Stimulated activated CD4-positive, alpha-beta T cell treated with anti-CD3 and anti-CD28 coated beads, Interleukin-4, amount 100 ng/mL, for 1 hour (primary cell): ENCODE measurements around the gene RAB11FIP3.

Source experiments
- DNase-seq: peaks from one replicate; pipeline ENCODE4 v3.0.0-alpha.2; 2020

RAB11FIP3 gene

DNA sequence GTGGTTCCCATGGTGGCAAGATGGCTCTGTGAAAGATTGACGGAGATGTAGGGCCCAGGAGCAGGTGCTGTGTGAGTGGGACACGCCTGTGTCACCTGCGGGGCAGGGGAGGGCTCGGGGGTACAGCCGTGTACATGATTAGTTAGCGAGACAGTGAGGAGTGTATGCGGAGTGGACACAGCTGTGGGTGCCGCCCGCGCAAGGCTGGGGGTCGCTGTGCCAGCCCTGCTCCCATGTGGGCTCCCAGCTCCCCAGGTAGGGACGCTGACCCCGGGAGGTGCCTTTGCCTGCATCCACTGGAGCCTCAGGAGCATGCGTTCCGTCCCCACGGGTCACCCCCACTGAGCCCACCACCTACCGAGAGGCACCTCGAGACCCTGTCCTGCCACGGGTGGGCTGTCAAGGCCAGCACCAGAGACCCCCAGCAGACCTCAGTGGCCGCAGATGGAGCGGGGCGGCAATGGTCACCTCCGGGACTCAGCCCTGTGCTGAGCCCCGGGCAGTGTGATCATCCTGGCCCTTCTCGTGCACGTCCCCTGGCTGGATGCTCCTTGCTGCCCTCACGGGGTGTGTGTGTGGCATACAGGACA is 109.5 kb downstream of the RAB11FIP3 start:
- DNase-seq, result no peak

DNA sequence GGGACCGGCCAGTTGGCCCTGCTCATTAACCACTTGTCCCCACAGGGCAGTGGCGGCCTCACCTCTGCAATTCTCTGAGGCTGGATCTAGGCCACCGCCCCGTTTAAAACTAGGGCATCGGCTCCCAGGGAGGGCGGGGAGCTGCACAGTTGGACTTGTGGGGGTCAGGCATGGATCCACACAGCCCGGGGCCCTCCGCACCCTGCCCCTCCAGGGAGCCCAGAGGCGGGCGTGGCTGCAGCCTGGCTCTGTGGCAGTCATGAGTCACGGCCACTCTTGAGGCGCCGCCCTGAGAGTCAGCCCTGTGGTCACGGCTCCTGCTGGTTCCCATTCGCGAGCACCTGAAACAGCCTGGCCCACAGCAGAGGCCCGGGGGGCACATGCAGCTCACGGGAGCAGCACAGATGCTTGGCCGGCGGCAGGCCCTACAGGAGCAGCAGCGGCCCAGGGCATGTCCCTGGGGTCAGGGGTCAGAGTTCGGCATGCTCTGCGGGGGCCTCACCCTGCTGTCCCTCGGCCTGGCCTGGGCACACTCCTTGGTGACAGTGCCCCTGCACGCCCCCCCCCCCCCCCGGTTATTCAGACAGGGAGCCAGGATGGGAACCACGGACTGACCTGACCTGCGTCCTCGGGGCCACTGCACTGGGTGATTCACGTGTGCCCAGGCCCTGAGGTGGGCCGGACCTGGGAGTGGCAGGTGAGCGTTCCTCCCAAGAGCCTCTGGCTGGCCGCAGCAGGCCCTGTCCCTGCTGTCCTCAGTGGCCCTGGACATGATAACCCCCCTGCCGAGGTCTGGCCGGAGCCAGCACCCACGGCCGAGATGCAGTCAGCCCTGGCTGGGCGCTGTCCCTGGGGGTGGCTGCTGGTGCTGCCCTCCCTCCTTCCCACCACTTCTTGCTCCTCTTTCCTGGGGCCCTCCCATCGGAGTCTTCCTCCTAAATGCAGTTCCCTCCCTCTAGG is 110.3 kb downstream of the RAB11FIP3 start:
- DNase-seq, result no peak

DNA sequence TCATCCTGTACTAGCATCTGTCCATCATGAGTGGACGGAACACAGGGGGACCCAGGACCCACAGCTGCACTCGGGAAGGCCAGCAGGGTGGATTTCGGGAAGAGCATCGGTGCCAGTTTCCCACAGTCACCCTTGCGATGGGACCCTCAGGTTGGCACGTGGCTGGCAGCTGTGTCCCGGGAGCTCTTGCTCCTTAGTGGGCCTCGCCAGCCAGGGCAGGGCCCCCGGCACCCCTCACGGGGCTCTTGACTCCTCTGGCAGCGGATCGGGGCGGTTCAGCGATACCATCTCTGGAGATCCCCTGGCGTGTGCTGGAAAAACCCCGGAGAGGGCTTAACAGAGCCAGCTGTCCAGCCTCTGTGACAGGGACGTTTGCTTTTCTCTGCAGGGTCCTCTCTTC is 111.3 kb downstream of the RAB11FIP3 start:
- DNase-seq, result no peak

GRCh38 chr16:537415-538335 is 112.2 kb downstream of the RAB11FIP3 start:
- DNase-seq, result no peak

GRCh38 chr16:539901-540530 is 114.6 kb downstream of the RAB11FIP3 start:
- no peak for DNase-seq

DNA sequence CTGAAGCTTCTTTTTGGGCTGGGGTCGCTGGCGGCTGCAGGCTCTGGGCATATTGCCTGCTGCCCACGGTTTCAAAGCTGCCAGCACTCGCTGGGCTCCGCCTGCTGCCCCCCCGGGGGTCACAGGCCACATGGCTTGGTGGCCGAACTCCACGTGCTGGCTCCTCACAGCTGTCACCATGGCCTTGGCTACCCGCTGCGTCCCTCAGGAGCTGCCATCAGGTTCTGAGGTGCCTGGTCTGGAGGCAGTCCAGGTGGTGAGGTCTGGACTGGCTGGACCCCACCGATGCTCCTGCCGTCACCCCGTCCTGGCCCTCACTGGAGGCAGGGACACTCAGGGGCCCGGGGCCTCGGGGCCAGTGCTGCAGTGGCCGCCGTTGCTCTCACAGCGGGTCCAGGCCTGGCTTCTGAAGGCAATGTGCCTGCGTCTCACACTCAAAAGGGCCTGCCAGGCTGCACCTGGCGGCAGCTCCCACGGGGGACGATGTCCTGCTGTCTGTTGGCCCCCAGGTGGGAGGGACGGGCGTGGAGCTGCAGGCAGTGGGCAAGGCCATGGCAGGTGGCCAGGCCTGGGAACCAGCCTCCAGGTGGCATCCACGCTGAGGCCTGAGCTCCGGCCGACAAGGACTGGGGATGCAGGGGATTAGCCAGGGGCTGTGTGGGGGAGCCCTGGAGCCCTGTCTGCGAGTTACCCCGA is 115.3 kb downstream of the RAB11FIP3 start:
- DNase-seq, result no peak

GRCh38 chr16:543301-544164 is 118.1 kb downstream of the RAB11FIP3 start:
- no peak for DNase-seq

GRCh38 chr16:544517-544916 is 119.1 kb downstream of the RAB11FIP3 start:
- DNase-seq, result no peak

DNA sequence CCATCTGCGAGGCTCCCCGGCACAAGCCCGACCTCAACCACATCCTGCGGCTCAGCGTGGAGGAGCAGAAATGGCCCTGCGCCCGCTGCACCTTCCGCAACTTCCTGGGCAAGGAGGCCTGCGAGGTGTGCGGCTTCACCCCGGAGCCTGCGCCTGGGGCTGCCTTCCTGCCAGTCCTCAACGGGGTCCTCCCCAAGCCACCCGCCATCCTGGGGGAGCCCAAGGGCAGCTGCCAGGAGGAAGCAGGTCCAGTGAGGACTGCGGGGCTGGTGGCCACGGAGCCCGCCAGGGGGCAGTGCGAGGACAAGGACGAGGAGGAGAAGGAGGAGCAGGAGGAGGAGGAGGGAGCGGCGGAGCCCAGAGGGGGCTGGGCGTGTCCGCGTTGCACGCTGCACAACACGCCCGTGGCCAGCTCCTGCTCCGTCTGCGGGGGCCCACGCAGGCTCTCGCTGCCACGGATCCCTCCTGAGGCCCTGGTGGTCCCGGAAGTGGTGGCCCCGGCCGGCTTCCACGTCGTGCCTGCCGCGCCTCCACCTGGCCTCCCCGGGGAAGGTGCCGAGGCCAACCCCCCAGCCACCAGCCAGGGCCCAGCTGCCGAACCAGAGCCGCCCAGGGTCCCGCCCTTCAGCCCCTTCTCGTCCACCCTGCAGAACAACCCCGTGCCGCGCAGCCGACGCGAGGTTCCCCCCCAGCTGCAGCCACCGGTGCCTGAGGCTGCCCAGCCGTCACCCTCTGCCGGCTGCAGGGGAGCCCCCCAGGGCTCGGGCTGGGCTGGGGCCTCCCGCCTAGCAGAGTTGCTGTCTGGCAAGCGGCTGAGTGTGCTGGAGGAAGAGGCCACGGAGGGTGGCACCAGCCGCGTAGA is 121.7 kb downstream of the RAB11FIP3 start:
- peak; percentile 66 for DNase-seq

DNA sequence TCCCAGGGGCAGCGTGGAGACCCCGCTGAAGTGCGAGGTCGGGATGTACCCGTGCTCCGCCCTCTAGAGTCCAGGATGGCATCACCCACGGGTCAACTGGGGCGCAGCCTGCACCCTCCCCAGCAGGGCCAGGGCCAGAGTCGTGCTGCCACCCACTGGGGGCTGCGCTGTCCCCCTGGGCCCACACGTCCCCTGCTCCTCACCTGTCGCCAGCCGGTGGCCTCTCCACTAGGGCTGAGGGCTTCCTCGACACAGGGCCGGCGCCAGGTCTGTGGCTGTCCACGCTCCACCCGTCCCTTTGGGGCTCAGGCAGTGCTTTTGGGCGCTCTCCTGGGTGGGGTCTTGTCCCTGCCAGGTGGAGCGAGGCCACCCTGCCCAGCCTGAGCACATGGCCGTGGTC is 123.1 kb downstream of the RAB11FIP3 start:
- DNase-seq, result no peak

DNA sequence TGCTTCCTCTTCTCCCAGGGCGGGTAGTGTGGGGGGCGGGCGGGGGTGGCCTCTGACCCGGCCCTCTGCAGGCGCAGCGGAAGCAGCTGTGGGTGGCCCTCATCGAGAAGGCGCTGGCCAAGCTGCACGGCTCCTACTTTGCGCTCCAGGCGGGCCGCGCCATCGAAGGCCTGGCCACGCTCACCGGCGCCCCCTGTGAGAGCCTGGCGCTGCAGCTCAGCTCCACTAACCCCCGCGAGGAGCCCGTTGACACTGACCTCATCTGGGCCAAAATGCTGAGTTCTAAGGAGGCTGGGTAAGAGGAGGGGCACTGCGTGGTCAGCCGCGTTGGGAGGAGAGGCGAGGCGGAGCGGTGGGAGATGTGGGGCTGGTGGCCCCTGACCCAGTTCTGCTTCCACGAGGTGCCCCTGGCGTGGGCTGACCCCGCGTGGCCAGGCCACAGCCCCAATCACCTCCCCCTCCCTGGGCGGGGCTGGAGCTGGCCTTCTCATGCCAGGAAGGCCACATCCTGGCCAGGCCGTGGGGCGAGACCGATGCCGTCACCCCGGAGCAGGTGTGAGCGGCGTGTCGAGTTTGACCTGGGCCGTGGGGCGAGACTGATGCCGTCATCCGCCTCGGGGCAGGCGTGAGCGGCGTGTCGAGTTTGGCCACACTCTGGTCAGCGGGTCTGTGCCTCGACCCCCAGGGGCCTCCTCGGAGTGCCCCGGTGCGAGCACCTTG is 124.3 kb downstream of the RAB11FIP3 start:
- no peak for DNase-seq

DNA sequence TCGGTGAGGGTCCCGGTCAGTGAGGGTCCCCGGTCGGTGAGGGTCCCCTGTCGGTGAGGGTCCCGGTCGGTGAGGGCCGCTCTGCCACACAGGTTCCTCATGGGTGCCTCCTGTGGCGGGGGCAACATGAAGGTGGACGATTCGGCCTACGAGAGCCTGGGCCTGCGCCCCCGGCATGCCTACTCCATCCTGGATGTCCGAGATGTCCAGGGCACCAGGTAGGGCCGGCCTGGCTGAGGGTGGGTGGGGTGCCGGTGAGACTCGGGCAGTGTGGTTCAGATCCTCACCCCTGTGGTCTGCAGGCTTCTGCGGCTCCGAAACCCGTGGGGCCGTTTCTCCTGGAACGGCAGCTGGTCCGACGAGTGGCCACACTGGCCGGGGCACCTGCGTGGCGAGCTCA is 125.8 kb downstream of the RAB11FIP3 start:
- no peak for DNase-seq

DNA sequence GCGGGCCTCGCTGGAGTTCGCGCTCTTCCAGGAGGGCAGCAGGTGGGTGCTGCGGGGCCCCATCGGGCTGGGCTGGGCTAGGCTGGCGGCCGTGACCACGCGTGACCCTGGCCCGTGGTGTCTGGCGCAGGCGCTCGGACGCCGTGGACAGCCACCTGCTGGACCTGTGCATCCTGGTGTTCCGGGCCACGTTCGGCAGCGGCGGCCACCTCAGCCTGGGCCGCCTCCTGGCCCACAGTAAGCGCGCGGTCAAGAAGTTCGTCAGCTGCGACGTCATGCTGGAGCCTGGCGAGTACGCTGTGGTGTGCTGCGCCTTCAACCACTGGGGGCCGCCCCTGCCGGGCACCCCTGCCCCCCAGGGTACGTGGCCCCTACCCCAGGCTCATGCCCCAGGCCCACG is 126.7 kb downstream of the RAB11FIP3 start:
- no peak for DNase-seq

DNA sequence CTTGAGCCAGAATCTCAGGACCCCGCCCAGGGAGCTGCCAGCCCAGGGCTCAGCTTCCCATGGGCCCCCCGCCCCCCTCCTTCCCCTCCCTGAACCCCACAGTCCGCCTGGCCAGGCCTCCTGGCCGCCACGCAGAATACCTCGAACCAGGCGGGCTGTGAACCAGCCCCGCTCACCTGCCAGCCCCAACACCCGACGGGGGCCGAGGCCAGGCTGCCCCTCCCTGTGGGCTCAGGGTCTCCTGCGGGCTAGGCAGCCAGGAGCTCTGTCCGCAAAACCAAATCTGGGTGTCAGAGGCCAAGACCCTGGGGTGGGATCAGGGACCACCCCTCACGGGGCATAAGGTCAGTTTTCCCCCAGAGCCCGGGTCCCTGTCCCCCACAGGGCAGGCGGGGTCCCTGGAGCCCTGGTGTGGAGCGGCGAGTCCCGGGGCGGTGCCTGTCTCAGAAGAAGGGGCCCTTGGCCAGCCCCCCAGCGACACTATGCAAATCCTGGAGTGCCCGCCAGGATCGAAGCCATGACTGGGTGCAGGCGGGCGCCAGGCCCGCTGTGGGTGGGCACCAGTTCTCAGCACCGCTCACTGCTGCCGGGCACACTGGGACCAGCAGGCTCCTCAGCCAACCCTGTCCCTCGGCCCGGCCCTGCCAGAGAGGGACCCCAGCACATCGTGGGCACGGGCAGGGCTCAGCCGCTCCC is 128.3 kb downstream of the RAB11FIP3 start:
- DNase-seq, result no peak

- DNase-seq, result no peak
Observed at GRCh38 chr16:554297-554621, 128.8 kb downstream of the RAB11FIP3 start.

DNA sequence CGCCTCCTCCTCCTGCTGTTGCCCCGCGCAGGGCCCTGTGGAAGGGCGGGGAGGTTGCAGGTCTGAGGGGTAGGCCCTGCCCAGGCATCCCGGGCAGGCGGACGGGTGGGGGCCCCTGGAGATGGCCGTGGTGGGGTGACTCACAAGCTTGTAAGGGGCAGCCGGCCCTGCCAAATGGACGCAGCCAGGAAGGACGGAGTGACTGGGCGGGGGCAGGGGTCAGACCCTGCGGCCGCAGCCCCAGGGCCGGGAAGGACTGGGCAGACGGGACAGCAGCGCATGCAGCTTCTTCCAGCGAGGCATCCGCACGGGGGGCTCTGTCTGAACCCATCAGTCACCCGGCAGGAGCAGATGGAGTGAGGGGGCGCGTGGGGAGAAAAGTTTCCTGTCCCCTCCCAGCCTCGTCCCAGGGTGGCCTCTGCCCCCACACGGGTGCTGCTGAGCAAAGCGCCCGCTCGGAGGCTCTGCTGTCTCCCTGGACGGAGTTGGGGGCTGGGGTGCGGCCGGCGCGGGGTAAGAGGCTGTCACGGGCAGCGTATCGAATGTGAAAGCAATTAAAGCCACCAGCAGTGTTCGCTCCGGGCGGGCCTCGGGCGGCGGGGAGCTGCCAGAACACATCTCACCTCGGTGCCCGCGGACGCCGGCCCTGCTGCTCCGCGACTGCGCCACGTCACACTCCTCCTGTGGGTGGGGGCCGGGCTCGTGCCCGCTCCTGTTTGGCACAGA is 129.4 kb downstream of the RAB11FIP3 start:
- DNase-seq, result no peak

- no peak for DNase-seq
Observed at GRCh38 chr16:555528-556473, 130.4 kb downstream of the RAB11FIP3 start.
